SK-N-SH (cell line): ENCODE measurements around the gene HELQ. TPM values are rescaled to one million over a fixed set of nuclear protein-coding genes. Genes with fewer than 3 reads are reported as not detected.

Experiments
- CTCF ChIA-PET: fragments of 300-600, 350-600 bp; formaldehyde crosslinking; extraction: SDS; loops from one replicate; lab custom pipeline; 2021; lab: Yijun Ruan, JAX
- POLR2A ChIA-PET: fragments of 350-600 bp; sonication (Branson Sonifier 250); formaldehyde crosslinking; extraction: SDS; loops from one replicate; lab custom pipeline; 2020; ENCODE audit warnings: antibody characterized with exemption, inconsistent platforms; lab: Yijun Ruan, JAX
- DNase-seq: peaks from one replicate; pipeline ENCODE4 v3.0.0; 2012
- H2AFZ ChIP-seq: fragments of 200-600 bp; sonication (generic); 2 replicates; pipeline ENCODE4 v1.8.1; 2016; ENCODE audit warnings: antibody characterized with exemption, mild to moderate bottlenecking, low read depth
- H3F3A ChIP-seq: fragments of 200-600 bp; sonication (generic); replicated peaks from 2 replicates; pipeline ENCODE3; 2016; ENCODE audit warnings: antibody characterized with exemption, mild to moderate bottlenecking; ENCODE audit not compliant: insufficient read depth
- H3K27ac ChIP-seq, 2 experiments: fragments of 200-500 bp in 1 of 2; fragments of 200-600 bp in 1 of 2; sonication (Bioruptor generic) in 1 of 2; sonication (generic), shearing (Covaris generic) in 1 of 2; 2 replicates each; pipeline versions ENCODE4 v1.5.1 to v1.6.1; 2014 to 2016; ENCODE audit warnings: low read depth in 2 of 2, inconsistent platforms in 1 of 2, low read length in 1 of 2, mild to moderate bottlenecking in 1 of 2, mixed read lengths in 1 of 2
- H3K27me3 ChIP-seq: fragments of 200-600 bp; sonication (generic), shearing (Covaris generic); 2 replicates; pipeline ENCODE4 v1.6.1; 2016; ENCODE audit warnings: mixed run types; ENCODE audit not compliant: insufficient read depth
- H3K36me3 ChIP-seq, 2 experiments: fragments of 200-500 bp in 1 of 2; fragments of 200-600 bp in 1 of 2; sonication (Bioruptor generic) in 1 of 2; sonication (generic) in 1 of 2; replicated peaks in 1 of 2; 2 replicates each; pipeline versions ENCODE3 to v1.5.1; 2014 to 2016; ENCODE audit warnings: low read length in 1 of 2, mild to moderate bottlenecking in 1 of 2; ENCODE audit not compliant: insufficient read depth in 2 of 2, control insufficient read depth in 1 of 2
- H3K4me1 ChIP-seq, 2 experiments: fragments of 200-500 bp in 1 of 2; fragments of 200-600 bp in 1 of 2; sonication (Bioruptor generic) in 1 of 2; sonication (generic), shearing (Covaris generic) in 1 of 2; 2 replicates each; pipeline versions ENCODE4 v1.5.1 to v1.6.1; 2014 to 2016; ENCODE audit warnings: low read depth in 1 of 2, low read length in 1 of 2, mixed run types in 1 of 2; ENCODE audit not compliant: insufficient read depth in 2 of 2, control insufficient read depth in 1 of 2
- H3K4me2 ChIP-seq: fragments of 200-600 bp; sonication (generic), shearing (Covaris generic); 2 replicates; pipeline ENCODE4 v1.6.1; 2017; ENCODE audit warnings: mixed run types
- H3K4me3 ChIP-seq, 2 experiments: fragments of 200-500 bp in 1 of 2; fragments of 200-600 bp in 1 of 2; sonication (Bioruptor generic) in 1 of 2; sonication (generic), shearing (Covaris generic) in 1 of 2; 2 replicates each; pipeline versions ENCODE4 v1.5.1 to v1.8.1; 2014 to 2016; ENCODE audit warnings: low read depth in 2 of 2, inconsistent platforms in 1 of 2, low read length in 1 of 2, mild to moderate bottlenecking in 1 of 2, mixed read lengths in 1 of 2, moderate library complexity in 1 of 2
- H3K79me2 ChIP-seq: fragments of 200-600 bp; sonication (generic); 2 replicates; pipeline ENCODE4 v1.8.1; 2017; ENCODE audit warnings: mild to moderate bottlenecking; ENCODE audit not compliant: insufficient read depth
- H3K9ac ChIP-seq: fragments of 200-600 bp; sonication (generic); 2 replicates; pipeline ENCODE4 v1.6.1; 2017; ENCODE audit warnings: mixed run types
- H3K9me2 ChIP-seq: fragments of 200-600 bp; sonication (generic); 2 replicates; pipeline ENCODE4 v1.6.1; 2017; ENCODE audit warnings: mixed run types
- H3K9me3 ChIP-seq: fragments of 200-600 bp; sonication (generic); 2 replicates; pipeline ENCODE4 v1.6.1; 2017; ENCODE audit warnings: mixed run types, mild to moderate bottlenecking, moderate library complexity
- H4K20me1 ChIP-seq: fragments of 200-600 bp; sonication (generic); 2 replicates; pipeline ENCODE4 v1.6.1; 2017; ENCODE audit warnings: mild to moderate bottlenecking, mixed run types; ENCODE audit not compliant: insufficient read depth
- CHD2 ChIP-seq: fragments of 150-350 bp; IDR thresholded peaks from 2 replicates; pipeline ENCODE4 v1.6.1; 2018; ENCODE audit warnings: low read length; ENCODE audit not compliant: partially characterized antibody
- EP300 ChIP-seq, 2 experiments: IDR thresholded peaks; 2 replicates each; pipeline versions ENCODE4 v1.4.0 to v1.6.1; 2012; ENCODE audit warnings: borderline replicate concordance in 1 of 2, low read depth in 1 of 2, low read length in 1 of 2
- FOSL2 ChIP-seq: IDR thresholded peaks from 2 replicates; pipeline ENCODE4 v1.4.0; 2012; ENCODE audit warnings: low read depth, mild to moderate bottlenecking, moderate library complexity, borderline replicate concordance
- GABPA ChIP-seq: IDR thresholded peaks from 2 replicates; pipeline ENCODE4 v1.4.0; 2012; ENCODE audit warnings: low read depth, mild to moderate bottlenecking
- JUND ChIP-seq: IDR thresholded peaks from 2 replicates; pipeline ENCODE4 v1.4.0; 2012
- RXRA ChIP-seq: IDR thresholded peaks from 2 replicates; pipeline ENCODE4 v1.4.0; 2012; ENCODE audit warnings: low read depth, mild to moderate bottlenecking, borderline replicate concordance
- SIN3A ChIP-seq: IDR thresholded peaks from 2 replicates; pipeline ENCODE4 v1.6.1; 2012; ENCODE audit warnings: low read depth, mild to moderate bottlenecking, low read length, moderate library complexity, borderline replicate concordance
- TCF12 ChIP-seq: IDR thresholded peaks from 2 replicates; pipeline ENCODE4 v1.4.0; 2012
- TEAD4 ChIP-seq: IDR thresholded peaks from 2 replicates; pipeline ENCODE4 v1.4.0; 2012; ENCODE audit warnings: mild to moderate bottlenecking, borderline replicate concordance; ENCODE audit not compliant: insufficient read depth
- WGBS: methylation state at CpG from one replicate; pipeline ENCODE4 v1.1.6; 2017; ENCODE audit warnings: low lambda C conversion rate; 5-methylcytosine and 5-hydroxymethylcytosine counted together
- polyA plus RNA-seq, 3 experiments: library from polyadenylated mRNA; depleted of rRNA; stranded (reverse); fragments of >200 nt; gene quantifications; 2 replicates each; pipeline ENCODE4 v1.2.3, GENCODE V29; 2012
- small RNA-seq, 7 experiments: library from RNA; depleted of rRNA; stranded (forward); fragments of <200 nt; gene quantifications; one replicate each; pipeline ENCODE3, GENCODE V24; 2012
- TF ChIP-seq, protein P1 (sequence below): IDR thresholded peaks from 2 replicates; pipeline ENCODE4 v1.6.1; 2012; ENCODE audit warnings: mild to moderate bottlenecking, low read depth, low read length, moderate library complexity

HELQ gene
- polyA plus RNA-seq, 1 of the 3 experiments (the other 2 are of a cell fraction): 7.2 TPM

GRCh38 chr4:83358410-83358809 is 97.2 kb downstream of the HELQ start:
- H3K4me3 ChIP-seq: no peak overlapping the region
- H3F3A ChIP-seq: peaks cover 22% of the 10 kb centered on the region
- CTCF ChIA-PET: no interaction called here
- H3K9me3 ChIP-seq: peaks cover 5% of the 10 kb centered on the region; the same call in 1 of the 2 replicates
- H4K20me1 ChIP-seq: no peaks in the 10 kb centered on the region
- H3K79me2 ChIP-seq: no peaks in the 10 kb centered on the region
- peaks cover 0 to 3% of the 10 kb centered on the region in 2 experiments; a peak in 1 of 4 replicates for H3K4me1 ChIP-seq
- no peaks in the 10 kb centered on the region for H3K9me2 ChIP-seq
- peak overlapping the region in 1 of 2 experiments; percentile 77; a peak in 2 of 4 replicates for H3K27ac ChIP-seq
- H2AFZ ChIP-seq: peak overlapping the region; percentile 21; the same call in 1 of the 2 replicates
- TF ChIP-seq SIN3A (no peak), CHD2 (no peak), JUND (peak; percentile 39), TEAD4 (peak; percentile 36; the same call in 1 of the 2 replicates), FOSL2 (peak; percentile 47; the same call in 1 of the 2 replicates), RXRA (no peak), GABPA (no peak), TCF12 (peak; percentile 38; the same call in 1 of the 2 replicates), EP300 (IDR thresholded peaks at IDR 0.05; ENCODE audit: borderline replicate concordance in 1 of 2, low read depth in 1 of 2, low read length in 1 of 2) (0 out of 4 replicates have a peak, but pooled peaks of 1 of the 2 experiments have one; percentile 9)
- TF ChIP-seq, protein P1, sequence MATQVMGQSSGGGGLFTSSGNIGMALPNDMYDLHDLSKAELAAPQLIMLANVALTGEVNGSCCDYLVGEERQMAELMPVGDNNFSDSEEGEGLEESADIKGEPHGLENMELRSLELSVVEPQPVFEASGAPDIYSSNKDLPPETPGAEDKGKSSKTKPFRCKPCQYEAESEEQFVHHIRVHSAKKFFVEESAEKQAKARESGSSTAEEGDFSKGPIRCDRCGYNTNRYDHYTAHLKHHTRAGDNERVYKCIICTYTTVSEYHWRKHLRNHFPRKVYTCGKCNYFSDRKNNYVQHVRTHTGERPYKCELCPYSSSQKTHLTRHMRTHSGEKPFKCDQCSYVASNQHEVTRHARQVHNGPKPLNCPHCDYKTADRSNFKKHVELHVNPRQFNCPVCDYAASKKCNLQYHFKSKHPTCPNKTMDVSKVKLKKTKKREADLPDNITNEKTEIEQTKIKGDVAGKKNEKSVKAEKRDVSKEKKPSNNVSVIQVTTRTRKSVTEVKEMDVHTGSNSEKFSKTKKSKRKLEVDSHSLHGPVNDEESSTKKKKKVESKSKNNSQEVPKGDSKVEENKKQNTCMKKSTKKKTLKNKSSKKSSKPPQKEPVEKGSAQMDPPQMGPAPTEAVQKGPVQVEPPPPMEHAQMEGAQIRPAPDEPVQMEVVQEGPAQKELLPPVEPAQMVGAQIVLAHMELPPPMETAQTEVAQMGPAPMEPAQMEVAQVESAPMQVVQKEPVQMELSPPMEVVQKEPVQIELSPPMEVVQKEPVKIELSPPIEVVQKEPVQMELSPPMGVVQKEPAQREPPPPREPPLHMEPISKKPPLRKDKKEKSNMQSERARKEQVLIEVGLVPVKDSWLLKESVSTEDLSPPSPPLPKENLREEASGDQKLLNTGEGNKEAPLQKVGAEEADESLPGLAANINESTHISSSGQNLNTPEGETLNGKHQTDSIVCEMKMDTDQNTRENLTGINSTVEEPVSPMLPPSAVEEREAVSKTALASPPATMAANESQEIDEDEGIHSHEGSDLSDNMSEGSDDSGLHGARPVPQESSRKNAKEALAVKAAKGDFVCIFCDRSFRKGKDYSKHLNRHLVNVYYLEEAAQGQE: no peak
- TF ChIP-seq, all 33 proteins: peak for 5
- POLR2A ChIA-PET: no interaction called here
- Histone ChIP-seq H3K9ac (no peak overlapping the region), H3K36me3 (no peaks in the 10 kb centered on the region), H3K4me2 (peak overlapping the region; percentile 10; the same call in 1 of the 2 replicates), H3K27me3 (no peaks in the 10 kb centered on the region)
- no peak for DNase-seq
- WGBS: 8% methylated on average over 1 of the region's 1 CpG

Small RNAs within 50 kb of the gene (small RNA-seq; reads per million reads assigned to genes)
- gene AC114781.5: 0 to 1.3 (median 0) reads per million in 7 experiments

Other genes with a start within 250 kb of the HELQ start
- gene COQ2, start 171.0 kb downstream of the HELQ start, polyA plus RNA-seq (2012; rRNA removed): 14.8 and 15.6 TPM in 2 replicates
- gene HPSE, start 121.0 kb downstream of the HELQ start, polyA plus RNA-seq (2012; rRNA removed): 1.7 and 2.1 TPM in 2 replicates
- gene MRPS18C, start 235 bp upstream of the HELQ start, polyA plus RNA-seq (2012; rRNA removed): 19.7 and 22.2 TPM in 2 replicates
- 4.9 and 6.3 TPM in 2 replicates for gene ABRAXAS1, start 29.3 kb upstream of the HELQ start, polyA plus RNA-seq (2012; rRNA removed)
- 0.02 TPM in 1 of 2 replicates, not detected in the other for gene GPAT3, start 80.3 kb upstream of the HELQ start, polyA plus RNA-seq (2012; rRNA removed)